Stimulated activated CD4-positive, alpha-beta T cell treated with anti-CD3 and anti-CD28 coated beads, Interleukin-12 subunit alpha, Interleukin-12 subunit beta, amount 100 ng/mL, for 4 hours (primary cell): ENCODE measurements around the gene FNDC5.

Experiments used
- DNase-seq: peaks from one replicate; pipeline ENCODE4 v3.0.0-alpha.2; 2020

Gene FNDC5

DNA sequence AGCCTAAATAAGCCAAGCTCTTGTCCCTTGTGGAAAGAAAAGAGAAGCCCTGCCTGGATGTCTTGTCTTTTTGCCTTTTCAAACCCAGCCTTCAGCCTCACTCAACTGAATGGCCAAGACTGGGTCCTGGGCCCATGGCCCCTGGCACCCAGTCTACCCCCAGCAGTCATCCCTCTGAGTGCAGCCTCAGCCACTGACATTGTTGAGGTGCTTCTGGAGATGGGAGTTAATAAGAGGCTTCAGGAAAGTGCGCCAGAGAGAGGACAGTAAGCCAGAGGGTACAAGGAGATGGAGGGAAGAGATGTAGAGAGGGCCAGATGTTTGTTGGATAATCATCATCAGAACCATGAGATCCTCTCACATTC lies 6.8 kb downstream of the FNDC5 start:
- no peak for DNase-seq

GRCh38 chr1:32863218-32863880 lies 7.4 kb downstream of the FNDC5 start:
- no peak for DNase-seq

GRCh38 chr1:32861904-32862695 lies 8.6 kb downstream of the FNDC5 start:
- no peak for DNase-seq

DNA sequence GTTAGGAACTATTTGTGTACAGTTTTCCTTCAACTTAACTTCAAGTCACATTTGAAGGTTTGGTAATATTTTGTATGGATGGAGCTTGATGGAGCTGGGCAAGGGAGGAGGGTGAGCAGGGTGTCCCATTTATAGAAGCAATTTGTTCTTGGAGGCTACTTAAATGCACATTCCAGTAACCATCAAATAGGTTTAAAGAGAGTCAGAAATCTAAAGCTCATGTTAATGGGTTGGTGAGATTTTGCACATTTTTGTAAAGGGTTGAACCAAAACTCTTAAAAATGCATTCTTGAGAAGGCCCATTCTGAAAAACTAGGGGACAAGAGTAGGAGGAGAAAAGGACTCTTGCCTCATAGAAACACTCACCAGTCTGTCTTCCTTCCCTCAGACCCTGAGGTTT lies 10.1 kb downstream of the FNDC5 start:
- DNase-seq: no peak

GRCh38 chr1:32859915-32860314 lies 10.8 kb downstream of the FNDC5 start:
- no peak for DNase-seq

GRCh38 chr1:32858791-32859190 lies 11.9 kb downstream of the FNDC5 start:
- no peak for DNase-seq

GRCh38 chr1:32858136-32858535 lies 12.6 kb downstream of the FNDC5 start:
- DNase-seq: no peak

- no peak for DNase-seq
These were observed 14.7 kb downstream of the FNDC5 start for GRCh38 chr1:32855861-32856617.

DNA sequence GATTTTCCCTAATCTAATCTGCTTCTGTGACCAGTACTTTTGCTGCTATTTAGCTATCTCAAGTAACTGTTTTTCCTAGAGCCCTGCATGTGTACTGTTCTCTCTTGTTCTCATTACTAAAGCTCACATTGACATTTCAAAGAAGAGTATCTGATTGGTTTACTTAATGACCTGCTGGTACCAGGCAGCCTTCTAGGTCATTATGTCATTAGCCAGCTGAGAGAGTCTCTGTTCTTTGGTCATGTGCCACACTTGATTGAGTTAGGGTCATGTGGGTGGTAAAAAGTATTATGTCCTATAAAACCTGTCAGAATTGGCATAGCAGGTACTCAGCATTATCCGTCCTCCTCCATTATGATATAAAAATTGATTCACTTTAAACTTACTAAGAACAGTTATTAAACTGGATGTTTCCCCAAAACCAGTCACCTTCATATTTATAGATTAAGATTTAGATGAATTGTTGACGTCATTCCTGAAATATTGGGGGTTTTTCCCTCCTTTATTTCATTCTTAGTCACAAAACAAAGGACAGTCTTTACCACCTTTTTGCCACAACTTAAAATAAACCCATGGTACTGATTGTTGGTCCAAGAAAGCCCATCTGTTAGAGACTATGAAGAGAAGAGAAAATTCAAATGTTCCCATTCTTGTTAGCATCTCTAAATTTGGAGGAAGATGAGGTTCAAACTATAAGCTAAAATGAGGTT lies 22.2 kb downstream of the FNDC5 start:
- DNase-seq: no peak

GRCh38 chr1:32831878-32832277 lies 38.8 kb downstream of the FNDC5 start:
- no peak for DNase-seq

DNA sequence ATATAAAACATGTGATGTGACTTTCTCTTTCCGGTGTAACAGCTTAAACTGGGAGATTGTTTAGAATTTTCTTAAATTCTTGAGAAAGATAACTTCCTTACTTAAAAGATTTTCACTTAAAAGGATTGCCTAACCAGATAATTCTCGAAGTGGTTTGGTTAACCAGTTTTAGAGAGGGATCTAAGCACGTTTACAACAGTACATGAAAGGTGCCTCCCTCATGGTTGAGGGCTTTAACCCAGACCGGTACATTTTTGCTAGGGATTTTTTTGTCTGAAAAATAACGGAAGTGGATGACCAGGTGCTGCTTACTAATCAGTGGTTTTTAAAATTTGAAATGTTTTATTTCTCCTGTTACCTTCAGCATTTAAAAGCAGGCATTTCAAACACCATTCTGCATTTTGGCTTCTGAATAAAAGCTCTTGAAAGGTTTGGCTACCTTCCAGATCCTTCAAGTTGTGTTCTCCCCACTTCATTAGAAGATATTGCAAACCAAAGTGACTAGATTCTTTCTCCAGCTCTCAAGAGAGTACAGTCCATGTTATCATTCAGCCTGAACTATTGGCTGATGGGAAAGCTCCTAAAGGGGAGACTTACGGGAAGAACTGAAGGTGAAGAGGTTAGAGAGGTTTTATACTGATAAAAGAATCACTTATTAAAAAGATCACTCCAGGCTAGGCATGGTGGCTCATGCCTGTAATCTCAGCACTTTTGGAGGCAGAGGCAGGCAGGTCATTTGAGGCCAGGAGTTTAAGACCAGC lies 40.4 kb downstream of the FNDC5 start:
- no peak for DNase-seq

DNA sequence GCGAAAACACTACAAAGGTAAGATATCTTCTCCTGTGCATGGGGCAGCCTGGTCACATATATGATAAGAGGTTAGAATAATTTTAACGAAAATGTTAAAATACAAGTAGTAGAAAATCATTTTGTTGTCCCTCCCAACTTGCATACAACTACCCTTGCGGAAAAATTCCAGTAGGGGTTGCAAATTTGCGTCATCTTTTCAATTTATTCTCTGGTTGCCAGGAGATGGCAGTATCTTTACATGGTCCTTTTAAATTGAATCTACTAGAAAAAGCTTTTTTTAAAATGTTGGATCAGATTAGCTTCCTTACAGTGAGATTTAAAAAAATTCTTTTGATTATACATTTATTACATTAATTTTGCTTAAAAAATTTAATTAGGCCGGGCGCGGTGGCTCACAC lies 42.4 kb downstream of the FNDC5 start:
- no peak for DNase-seq

DNA sequence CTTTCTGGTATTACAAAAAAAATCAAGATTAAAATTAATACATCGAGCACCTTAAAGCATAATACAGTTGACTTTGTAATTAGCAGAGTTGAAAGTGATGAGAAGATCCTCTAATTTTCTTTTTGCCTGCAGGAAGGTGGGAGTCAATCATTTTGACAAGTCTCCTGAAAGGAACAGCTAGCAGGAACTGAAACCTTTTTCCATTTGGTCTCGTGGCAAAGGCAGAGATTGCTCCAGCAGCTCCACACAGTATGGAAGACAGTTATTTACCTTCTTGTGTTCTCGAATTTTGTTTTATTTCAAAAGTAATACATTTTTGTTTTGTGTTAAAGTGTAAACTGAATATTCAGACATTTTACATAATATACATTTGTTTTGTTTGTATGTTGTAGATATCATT lies 45.5 kb downstream of the FNDC5 start:
- DNase-seq: no peak

DNA sequence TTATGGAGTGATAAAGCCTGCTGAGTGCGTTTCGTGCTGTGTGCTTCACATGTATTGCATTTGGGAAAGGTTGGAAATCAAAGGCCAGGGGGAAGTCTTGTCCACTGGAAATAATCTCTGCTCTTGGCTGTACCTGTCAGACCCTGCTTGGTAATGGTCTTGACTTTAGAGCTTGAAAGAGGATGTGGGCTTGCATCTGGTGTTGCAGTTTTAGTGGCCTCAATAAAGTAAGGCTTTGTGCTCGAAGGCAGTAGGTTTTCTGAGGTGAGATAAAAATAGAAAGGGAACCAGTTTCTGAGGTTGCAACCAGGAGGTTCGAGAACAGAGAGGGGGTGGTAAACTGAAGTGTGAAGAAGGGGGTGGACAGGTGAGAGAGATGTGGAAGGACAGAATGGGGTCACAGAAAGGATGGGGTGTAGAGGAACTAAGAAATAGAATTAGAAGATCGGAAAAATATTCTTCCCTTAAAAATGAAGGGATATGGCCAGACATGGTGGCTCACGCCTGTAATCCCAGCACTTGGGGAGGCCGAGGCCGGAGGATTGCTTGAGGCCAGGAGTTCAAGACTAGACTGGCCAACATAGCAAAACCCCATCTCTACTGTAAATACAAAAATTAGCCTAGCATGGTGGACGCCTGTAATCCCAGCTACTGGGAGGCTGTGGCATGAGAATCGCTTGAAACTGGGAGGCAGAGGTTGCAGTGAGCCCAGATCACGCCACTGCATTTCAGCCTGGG lies 51.7 kb downstream of the FNDC5 start:
- no peak for DNase-seq

GRCh38 chr1:32817815-32818786 lies 52.6 kb downstream of the FNDC5 start:
- peak; percentile 30 for DNase-seq

GRCh38 chr1:32817159-32817814 lies 53.4 kb downstream of the FNDC5 start, which contains the start of the genes S100PBP and YARS1:
Gene S100PBP, plus strand, starts transcription at chr1:32817653. Its CDS starts 8,447 bp downstream, at chr1:32826100.
Gene YARS1, minus strand, starts transcription at chr1:32817358. Its CDS starts 114 bp downstream, at chr1:32817244.
- DNase-seq: peak; percentile 100

GRCh38 chr1:32816676-32817158 lies 54.0 kb downstream of the FNDC5 start:
- no peak for DNase-seq

DNA sequence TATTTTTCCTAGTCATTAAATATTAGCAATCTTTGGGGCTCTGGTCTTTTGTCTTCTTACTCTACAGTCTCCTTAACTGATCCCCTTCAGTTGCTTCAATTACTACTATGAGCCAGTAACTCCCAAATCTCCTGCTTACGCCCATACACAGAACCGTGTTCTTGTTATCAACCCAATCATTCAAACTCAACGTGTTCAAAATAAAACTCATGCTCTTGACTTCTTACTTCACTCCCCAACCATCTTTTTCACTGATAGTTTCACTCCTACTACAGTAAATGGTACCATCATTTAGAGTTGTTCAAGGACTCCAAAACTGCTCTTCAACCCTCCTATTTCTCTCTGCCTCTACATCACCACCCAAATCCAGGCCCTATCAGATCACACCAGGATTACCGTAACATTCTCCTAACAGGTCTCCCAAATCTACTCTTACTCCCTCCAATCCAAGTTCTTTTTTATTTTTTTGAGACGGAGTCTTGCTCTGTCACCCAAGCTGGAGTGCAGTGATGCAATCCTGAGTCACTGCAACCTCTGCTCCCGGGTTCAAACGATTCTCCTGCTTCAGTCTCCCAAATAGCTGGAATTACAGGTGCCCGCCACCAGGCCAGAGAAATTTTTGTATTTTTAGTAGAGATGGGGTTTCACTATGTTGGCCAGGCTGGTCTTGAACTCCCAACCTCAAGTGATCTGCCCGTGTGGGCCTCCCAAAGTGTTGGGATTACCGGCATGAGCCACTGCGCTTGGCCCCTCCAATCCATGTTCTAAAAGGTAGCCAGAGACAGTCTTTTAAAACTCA lies 56.6 kb downstream of the FNDC5 start:
- no peak for DNase-seq
